ENCODE measurements around the gene OSBPL6. TPM values are rescaled to one million over a fixed set of nuclear protein-coding genes. Genes with fewer than 3 reads are reported as not detected.
A peak's percentile ranks its signal among the peaks of the same experiment; 100 is the strongest.
"Not testable (repeated sequence)": the region's sequence is repeated elsewhere in the genome, so short reads cannot be mapped to it uniquely, and the experiment has no call there.

Gene OSBPL6
- 3.6 and 3.8 TPM in 2 replicates for total RNA-seq

- H3K36me3 ChIP-seq (ENCODE audit: control insufficient read depth, insufficient read depth, low read length), result no peaks in the 10 kb centered on the region
- H3K4me3 ChIP-seq (ENCODE audit: low read depth, low read length), result peak within 1 kb of the TSS; percentile 89
- no peaks in the 10 kb centered on the region for H3K27me3 ChIP-seq (ENCODE audit: control insufficient read depth, insufficient read depth, low read length)
- TF ChIP-seq CTCF (IDR thresholded peaks at IDR 0.05; ENCODE audit: insufficient read depth, low read length, poor library complexity, severe bottlenecking), result no peak
- DNase-seq (ENCODE audit: low read depth), result peak; percentile 28
Measured at GRCh38 chr2:178193823-178194599, at the start of gene OSBPL6. OSBPL6 (plus strand) TSS chr2:178194512; CDS start chr2:178306185, 111,673 bp downstream.

GRCh38 chr2:178152033-178152432 lies 42.3 kb upstream of the OSBPL6 start:
- Histone ChIP-seq H3K4me3 (ENCODE audit: low read depth, low read length) (no peak overlapping the region), H3K27me3 (ENCODE audit: control insufficient read depth, insufficient read depth, low read length) (no peaks in the 10 kb centered on the region)
- no peak for TF ChIP-seq CTCF (IDR thresholded peaks at IDR 0.05; ENCODE audit: insufficient read depth, low read length, poor library complexity, severe bottlenecking)

GRCh38 chr2:178152542-178152941 lies 41.8 kb upstream of the OSBPL6 start:
- Histone ChIP-seq H3K36me3 (ENCODE audit: control insufficient read depth, insufficient read depth, low read length) (no peaks in the 10 kb centered on the region), H3K4me3 (ENCODE audit: low read depth, low read length) (no peak overlapping the region), H3K27me3 (ENCODE audit: control insufficient read depth, insufficient read depth, low read length) (no peaks in the 10 kb centered on the region)
- no peak for DNase-seq (ENCODE audit: low read depth)
- TF ChIP-seq CTCF (IDR thresholded peaks at IDR 0.05; ENCODE audit: insufficient read depth, low read length, poor library complexity, severe bottlenecking), result no peak

More at GRCh38 chr2:178152033-178152432, 42.3 kb upstream of the OSBPL6 start:
- H3K36me3 ChIP-seq (ENCODE audit: control insufficient read depth, insufficient read depth, low read length), result no peaks in the 10 kb centered on the region
- DNase-seq (ENCODE audit: low read depth), result no peak

- Histone ChIP-seq H3K4me3 (ENCODE audit: low read depth, low read length) (no peak overlapping the region), H3K36me3 (ENCODE audit: control insufficient read depth, insufficient read depth, low read length) (no peaks in the 10 kb centered on the region), H3K27me3 (ENCODE audit: control insufficient read depth, insufficient read depth, low read length) (no peaks in the 10 kb centered on the region)
- no peak for TF ChIP-seq CTCF (IDR thresholded peaks at IDR 0.05; ENCODE audit: insufficient read depth, low read length, poor library complexity, severe bottlenecking)
- no peak for DNase-seq (ENCODE audit: low read depth)
Measured at GRCh38 chr2:178152977-178153376, 41.3 kb upstream of the OSBPL6 start.

GRCh38 chr2:178153878-178154277 lies 40.4 kb upstream of the OSBPL6 start:
- DNase-seq (ENCODE audit: low read depth); H3K36me3 ChIP-seq (ENCODE audit: control insufficient read depth, insufficient read depth, low read length); H3K4me3 ChIP-seq (ENCODE audit: low read depth, low read length); H3K27me3 ChIP-seq (ENCODE audit: control insufficient read depth, insufficient read depth, low read length): not testable (repeated sequence)

- Histone ChIP-seq H3K4me3 (ENCODE audit: low read depth, low read length) (no peak overlapping the region), H3K27me3 (ENCODE audit: control insufficient read depth, insufficient read depth, low read length) (no peaks in the 10 kb centered on the region), H3K36me3 (ENCODE audit: control insufficient read depth, insufficient read depth, low read length) (no peaks in the 10 kb centered on the region)
- TF ChIP-seq CTCF (IDR thresholded peaks at IDR 0.05; ENCODE audit: insufficient read depth, low read length, poor library complexity, severe bottlenecking), result no peak
- DNase-seq (ENCODE audit: low read depth), result no peak
Measured at GRCh38 chr2:178155524-178155923, 38.8 kb upstream of the OSBPL6 start.

Data from kidney epithelial cell (primary cell).